Activated CD8-positive, alpha-beta memory T cell treated with anti-CD3 and anti-CD28 coated beads, Interleukin-2, amount 50 U/mL, for 24 hours (primary cell): ENCODE results near the gene ELMO1.
A peak's percentile ranks its signal among the peaks of the same experiment; 100 is the strongest.

Experiments
- DNase-seq: peaks from one replicate; pipeline ENCODE4 v3.0.0-alpha.2; 2020; ENCODE audit errors: extremely low read depth

ELMO1 gene, protein sequence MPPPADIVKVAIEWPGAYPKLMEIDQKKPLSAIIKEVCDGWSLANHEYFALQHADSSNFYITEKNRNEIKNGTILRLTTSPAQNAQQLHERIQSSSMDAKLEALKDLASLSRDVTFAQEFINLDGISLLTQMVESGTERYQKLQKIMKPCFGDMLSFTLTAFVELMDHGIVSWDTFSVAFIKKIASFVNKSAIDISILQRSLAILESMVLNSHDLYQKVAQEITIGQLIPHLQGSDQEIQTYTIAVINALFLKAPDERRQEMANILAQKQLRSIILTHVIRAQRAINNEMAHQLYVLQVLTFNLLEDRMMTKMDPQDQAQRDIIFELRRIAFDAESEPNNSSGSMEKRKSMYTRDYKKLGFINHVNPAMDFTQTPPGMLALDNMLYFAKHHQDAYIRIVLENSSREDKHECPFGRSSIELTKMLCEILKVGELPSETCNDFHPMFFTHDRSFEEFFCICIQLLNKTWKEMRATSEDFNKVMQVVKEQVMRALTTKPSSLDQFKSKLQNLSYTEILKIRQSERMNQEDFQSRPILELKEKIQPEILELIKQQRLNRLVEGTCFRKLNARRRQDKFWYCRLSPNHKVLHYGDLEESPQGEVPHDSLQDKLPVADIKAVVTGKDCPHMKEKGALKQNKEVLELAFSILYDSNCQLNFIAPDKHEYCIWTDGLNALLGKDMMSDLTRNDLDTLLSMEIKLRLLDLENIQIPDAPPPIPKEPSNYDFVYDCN

DNA sequence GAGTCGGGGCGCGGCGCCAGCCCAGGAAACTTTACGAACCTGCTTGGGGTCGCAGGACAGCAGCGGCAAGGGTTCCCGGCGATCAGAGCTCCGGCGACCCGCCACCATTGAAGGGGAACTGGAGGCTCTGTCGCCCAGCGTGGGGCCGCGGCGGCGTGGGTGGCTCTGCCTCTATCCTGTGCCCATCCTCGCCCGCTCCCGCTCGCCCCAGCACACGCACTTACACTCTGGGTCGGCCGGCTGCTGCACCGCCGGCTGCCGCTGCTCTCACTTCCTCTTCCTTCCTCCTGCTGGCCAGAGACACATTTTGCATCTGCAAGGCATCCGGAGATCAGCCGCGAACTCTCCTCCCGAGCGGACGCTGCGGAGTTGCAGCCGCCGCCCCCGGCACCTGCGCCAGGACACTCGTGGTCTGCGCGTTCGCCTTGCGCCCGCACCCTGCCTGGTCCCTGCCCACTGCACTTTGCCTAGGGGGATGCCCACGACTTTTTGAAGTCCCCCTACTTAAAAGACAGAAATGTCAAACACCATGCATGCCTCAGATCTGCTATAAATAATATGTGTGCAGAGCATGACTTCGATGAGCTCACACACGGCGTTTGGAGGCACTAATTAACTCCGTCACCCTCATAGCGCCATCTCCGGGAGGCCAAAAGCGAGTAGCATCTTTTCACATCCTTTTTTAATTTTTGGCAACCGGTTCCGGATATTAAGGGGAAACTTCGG lies at the start of gene ELMO1:
TSS of gene ELMO1 (minus strand) at position 229 of the 726 bp plus-strand sequence. CDS start 106,174 bp downstream, outside the sequence.
- peak; percentile 38 for DNase-seq

DNA sequence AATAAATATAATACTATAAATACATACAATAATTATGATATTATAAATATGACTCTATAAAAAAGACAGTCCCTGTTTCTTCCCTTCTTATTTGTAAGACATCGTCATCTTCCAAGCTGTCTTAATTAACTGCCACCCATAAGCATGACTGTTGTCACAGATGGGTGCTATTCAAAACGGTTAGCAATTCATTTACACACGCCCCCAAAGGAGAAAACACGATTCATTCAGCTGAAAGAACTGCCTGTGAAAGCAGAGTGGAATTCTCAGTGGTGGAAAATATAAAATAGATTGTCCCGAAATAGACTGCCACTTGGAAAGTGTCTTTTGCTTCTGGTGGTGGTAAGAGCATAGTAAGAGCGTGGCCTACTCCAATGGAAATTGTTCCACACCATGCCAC lies 48.9 kb upstream of the ELMO1 start:
- DNase-seq = no peak

DNA sequence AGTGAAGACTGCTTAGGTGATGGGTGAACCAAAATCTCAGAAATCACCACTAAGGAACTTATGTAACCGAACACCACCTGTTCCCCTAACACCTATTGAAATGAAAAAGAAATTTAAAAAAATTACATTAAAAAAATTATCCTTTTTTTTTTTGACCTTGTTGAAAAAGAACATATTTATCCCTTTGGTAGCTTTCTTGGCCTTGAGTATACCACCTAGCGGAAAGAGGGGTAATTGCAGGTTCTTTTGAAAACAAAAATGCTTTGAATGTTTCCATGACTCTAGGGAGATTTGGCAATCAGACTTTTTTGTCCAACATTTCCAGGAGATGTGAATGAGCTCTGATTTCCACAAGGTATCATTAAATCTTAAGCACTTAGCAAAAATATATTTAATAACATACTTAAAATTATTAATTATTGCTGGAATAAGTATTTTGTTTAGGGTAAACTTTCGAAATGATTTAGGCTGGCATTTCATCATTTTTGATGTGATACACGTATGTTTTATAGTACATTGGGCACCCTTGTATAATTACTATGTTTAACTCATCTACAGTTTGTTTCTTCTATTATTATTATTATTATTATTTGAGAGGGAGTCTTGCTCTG lies 47.0 kb upstream of the ELMO1 start:
- no peak for DNase-seq

DNA sequence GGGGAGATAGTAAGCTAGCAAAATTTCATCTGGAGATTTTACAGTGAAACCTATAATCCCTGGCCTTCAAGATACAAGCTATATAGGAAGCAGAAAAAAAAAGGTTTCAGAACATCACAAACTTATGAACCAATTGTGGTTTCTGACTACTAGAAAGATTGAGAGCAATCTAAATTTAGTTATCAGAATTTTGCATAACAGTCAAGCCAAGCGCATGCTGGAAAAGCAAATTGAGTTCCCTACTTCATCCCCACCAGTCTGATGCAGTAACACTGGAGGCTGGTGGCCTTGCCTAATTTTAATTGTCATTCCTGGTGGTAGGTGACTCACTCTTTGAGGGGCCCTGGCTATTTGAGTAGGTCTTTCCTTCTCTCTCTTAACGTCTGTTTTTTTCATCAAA lies 46.3 kb upstream of the ELMO1 start:
- no peak for DNase-seq

DNA sequence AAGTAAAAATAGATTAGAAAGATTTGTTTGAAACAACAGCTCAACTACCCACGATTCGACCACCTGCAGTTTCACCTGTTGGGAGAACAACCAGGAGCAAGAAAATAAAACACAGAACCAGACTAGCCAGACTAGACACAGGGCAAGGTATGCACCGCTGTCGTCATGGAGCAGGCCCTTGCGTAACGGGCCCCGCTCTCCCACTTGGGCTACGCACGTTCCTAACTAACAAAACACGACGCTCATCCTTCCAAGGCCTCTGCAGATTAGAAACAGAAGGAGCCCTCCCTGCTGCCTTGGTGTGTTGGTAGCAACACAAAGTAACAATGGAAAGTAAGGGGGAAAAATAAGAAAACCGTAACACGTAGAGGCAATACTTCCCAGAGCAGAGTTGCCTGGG lies 45.1 kb upstream of the ELMO1 start:
- DNase-seq = no peak

DNA sequence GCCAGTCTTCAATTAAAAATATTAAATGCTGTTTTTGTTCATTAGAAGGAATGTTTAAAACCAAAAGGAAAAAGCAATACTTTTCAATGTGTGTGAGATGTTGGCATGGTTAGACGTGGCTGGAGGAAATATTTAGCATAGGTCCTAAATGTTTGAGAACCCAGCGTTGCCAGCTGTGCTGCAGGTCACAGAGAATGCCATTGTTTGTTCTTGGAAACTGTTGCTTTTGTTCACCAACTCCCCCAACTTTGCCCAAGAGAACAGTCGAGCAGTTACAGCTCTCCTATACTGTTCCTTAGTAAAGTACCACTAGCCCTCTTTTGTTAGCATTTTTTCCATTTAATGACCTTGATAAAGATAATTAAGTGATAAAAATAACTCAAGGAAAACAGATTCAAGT lies 44.5 kb upstream of the ELMO1 start:
- DNase-seq = no peak

DNA sequence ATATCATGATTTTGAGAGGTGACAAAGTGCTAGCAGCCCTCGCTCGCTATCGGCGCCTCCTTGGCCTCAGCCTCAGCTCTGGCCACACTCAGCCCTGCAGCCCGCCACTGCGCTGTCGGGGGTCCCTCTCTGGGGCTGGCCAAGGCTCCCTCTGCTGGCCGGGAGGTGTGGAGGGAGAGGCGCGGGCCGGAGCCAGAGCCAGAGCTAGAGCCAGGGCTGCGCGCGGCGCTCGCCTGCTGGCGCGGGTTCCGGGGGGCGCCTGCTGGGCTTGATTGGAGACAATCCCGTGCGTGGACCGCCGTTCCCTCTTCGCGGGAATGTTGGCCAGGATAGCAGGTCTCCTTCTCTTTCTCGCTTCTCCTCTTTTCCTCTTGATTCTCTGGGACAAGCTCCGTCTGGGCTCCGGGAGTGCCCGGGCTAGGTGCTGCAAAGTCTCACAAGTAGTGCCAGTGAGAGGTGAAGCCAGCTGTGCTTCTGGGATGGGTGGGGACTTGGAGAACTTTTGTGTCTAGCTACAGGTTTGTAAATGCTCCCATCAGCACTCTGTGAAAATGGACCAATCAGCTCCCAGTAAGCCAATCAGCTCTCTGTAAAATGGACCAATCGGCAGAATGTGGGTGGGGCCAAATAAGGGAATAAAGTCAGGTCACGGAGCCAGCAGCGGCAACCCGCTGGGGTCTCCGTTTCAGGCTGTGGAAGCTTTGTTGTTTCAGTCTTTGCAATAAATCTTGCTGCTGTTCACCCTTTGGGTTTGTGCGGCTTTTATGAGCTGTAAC lies 43.4 kb upstream of the ELMO1 start:
- DNase-seq = no peak

DNA sequence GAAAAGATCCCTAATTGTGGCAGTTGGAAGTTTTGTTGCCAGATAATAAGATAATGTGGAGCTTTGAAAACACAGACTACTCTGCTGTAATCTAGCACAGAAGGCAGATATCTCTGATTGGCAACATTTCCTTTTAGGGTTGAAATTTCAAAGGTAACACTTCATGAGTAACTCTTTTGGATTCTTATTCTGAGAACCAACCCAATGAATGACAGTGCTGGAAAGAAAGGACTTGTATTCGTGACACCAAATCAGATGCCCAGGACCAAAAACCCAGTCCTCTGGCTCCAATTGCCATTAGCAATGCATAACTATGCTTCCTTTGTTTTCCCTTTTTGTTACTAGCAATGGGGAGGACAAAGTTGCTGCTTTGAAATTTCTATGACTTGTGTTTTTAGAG lies 41.0 kb upstream of the ELMO1 start:
- no peak for DNase-seq

DNA sequence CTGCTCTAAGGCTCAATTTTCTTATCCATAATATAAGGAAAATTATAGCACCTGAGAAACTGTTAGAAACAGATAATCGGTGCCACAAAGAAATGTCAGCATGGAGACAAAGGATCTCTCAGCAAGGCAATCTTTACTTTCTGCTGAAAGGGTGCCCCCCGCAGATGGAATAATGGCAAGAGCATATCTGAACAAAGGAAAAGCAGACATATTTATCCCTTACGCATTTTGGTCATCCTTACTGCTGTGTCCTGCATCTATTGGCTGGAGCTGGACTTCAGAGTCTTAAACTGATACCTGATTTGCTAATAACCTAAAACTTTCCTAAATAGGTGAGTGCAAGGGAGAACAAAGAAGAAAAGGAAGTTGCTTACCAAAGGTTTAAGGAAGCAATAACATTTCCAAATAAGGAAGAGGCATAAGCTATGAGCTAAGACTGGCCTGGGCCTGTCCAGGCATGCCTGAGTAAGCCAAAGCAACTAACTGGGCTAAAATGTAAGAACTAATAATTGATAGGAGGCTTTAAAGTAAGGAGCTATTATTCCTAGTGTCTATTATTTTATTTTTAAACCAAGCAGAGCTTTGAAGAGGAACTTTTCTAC lies 39.6 kb upstream of the ELMO1 start:
- DNase-seq = no peak

DNA sequence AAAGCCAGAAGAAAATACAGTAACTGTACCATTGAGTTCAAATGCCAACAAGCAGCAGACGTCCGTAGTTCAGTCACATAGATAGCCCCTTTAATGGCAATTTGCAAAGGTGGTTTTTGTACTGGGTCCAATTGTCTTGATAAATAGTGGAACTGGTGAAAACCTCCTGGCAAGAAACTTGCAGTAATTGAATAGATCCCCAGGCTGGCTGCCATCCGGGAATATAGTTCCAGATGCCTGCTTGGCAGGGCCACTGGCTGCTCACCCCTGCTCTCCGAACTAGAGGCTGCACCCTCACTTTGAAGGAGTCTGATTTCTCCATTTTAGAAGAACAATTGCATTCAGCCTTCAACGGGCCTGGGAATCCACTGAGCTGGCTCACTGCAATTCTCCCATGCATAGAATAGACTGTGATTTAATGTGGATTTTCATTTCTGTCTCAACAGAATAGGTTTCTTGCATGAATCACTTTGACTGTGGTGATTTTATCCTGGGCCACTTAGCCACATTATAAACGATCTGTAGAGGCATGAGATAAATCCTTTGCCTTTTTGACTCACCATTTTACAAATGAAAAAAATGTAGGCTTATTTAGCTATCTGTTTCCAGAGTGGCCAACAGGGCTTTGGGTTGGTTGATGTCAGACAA lies 35.9 kb upstream of the ELMO1 start:
- no peak for DNase-seq

DNA sequence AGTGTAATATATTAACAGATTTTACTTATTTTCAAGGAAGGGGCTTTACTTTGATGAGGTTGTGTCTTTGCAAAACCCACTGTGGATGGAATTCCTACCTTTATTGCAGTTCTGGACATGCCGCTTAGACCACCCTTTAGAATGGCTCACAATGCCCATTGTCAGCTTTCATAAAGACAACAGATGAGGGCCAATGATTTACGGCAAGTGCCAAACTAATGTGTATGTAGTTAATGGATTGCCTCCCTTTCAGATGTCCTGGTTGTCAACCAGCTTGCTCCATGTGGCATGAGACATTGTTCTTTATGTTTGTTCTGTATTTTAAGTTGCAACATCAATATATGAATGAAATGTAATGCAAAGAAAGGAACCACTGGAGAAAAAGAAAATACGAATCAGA lies 35.0 kb upstream of the ELMO1 start:
- DNase-seq = no peak

DNA sequence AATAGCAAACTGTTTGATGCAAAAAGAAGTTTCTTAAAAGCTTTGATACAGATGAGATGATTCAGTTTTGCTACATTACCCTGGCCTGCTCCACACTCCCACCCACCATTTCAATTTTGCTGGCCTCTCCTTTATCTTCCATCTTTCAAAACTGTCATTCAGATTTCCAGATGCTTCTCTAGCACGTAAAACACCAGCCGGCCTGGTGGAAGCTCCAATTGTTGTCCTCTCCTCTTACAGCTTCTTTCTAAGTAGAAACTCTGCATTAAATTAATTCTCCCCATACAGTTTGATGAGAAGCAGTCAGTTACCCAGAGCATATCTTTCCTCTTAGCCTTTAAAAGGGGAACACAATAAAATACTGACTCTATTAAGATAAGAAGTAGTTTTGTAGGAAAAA lies 34.3 kb upstream of the ELMO1 start:
- no peak for DNase-seq

DNA sequence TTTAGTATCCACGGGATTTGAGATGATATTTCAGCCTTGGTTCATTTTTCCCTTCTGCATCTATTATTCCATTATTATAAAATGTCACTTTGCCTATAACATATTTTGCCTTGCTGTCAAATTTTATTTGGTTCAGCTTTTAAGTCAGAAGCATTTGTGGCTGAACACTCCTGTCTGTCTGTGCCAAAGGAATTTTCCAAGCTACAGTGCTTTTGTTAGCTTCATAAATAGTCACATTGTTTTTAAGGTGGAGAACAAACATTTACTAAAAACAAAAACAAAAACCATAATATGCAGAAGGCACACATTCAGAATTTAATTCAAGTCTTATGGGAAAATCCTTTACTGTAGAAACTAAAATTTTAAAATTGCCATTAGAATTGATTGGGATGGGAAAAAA lies 33.8 kb upstream of the ELMO1 start:
- no peak for DNase-seq

DNA sequence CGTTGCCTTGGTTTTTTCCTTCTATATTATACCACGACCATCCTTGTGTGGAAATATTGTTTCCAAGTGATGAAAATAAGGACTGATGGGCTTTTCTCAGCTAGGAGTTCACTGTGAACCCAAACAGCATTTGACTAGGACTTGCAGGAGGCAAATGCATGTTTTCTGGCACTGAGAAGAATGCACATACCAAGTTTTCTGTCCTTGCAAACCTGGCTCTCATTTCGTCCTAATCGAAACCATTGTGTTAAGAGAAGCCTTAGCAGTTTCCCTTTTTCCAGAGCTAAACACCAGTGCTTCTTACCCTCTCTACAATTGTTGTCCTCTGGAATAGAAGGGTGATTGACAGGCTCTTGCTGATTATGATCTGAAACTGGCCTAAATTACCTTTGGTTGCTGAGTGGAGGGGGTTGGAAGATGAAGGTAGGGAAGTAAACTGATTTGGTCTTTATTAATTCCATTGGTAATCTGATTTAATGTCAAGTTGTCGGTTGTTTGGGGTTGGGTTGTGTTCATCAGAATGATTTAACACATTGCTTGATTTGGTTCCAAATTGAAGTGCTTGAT lies 33.1 kb upstream of the ELMO1 start:
- no peak for DNase-seq

DNA sequence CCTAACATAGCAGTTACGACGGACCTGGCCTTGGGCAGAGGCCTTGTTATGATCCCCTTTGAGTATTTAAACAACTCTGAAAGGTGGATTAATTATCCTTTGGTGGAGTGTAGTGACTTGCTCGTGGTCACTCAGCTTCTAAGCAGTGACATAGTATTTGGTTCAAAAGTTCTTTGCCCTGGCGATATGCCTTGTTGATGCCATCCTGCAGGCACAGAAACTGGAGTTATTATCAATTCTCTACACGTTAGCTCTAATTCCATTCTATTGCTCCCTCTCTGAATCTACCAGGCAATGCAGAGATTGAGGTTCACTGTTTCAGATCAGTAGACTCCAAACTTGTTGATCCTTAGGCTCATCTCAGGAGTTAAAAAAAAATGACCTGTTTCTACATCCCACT lies 32.5 kb upstream of the ELMO1 start:
- DNase-seq = no peak

DNA sequence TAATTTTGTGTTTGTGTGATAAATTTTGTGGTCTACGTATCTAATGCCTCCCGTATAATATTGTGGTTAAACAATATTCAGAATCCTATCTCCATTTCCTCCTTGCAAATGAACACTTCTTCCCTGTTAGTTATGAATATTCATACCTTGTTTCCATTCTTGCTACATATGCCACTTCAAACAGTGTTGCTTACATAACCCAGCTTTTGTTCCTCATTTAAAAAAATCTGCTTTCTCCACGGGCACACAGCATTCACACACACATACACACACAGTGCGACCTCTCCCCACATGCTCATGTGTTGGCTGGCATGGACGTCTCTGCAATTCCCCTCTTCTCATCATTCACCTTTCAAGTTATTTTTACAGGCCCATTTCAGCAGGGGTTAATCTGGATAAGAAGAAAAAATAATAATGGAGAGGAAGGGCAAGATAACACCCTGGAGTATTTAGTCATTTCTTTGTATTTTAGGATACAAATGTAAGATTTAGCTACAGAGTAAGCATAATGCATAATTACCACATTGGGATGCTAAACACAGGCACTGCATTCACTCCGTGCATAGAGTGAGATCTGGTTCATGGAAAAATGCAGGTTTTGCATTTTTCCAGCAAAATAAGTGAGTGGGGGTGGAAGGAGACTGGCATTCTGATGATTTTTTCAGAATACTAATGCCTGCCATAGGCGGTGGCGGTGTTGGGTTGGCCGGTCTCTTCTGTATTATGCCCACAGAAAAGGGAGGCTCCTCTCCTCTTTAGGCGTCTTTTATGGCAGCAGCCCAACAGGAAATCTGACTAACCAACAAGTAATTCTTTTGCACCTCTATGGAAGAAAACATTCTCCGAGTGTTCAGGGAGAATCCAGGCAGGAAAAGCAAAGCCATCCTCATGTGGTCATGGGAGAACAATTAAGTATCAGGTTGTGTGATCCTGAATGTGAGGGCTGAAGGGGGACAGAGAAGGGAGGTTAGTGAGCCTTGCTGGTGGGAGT lies 31.7 kb upstream of the ELMO1 start:
- DNase-seq = no peak

DNA sequence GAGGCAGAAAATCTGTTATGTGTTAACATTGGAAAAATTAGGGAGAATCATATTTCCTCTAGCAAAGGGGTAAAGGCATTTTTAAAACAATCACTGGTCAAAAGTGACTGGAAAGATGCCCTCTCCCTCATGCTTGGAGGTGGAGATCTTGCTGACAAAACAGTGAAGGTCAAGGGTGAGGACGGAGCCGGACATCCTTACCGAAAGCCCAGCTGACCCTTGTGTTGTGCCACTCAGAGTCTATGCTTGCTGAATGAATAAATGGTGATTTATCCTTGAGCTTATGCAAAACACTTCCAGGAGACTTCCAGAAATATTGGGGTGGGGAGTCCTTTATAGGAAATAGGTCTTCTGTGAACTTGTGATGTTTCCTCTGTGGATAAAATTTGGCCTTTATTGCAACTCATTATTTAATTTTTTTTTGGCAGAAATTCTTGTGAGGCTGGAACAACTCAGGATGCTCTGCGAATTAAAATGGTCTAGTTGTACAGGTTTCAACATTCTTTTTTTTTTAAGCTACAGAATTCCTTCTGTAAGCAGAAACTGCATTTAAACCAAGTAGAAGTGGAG lies 28.3 kb upstream of the ELMO1 start:
- no peak for DNase-seq

DNA sequence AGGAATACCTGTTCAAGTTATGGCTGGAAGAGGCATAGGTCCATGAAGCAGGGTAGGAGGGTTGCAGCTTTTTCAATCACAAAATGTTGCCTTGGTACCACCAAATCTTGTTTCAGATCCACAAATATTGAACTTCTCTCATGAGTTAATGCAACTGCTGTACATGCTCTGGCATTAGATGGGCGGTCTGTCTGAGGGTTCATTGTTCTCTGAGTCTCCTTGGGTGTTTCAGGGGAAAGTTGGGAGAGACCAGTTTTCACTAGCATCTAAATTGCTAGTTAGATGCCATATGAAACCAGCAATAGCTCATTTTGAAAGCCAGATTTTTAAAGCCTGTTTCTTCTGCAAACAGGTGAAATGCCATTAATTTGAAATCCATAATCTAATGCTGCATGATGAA lies 27.8 kb upstream of the ELMO1 start:
- DNase-seq = no peak

DNA sequence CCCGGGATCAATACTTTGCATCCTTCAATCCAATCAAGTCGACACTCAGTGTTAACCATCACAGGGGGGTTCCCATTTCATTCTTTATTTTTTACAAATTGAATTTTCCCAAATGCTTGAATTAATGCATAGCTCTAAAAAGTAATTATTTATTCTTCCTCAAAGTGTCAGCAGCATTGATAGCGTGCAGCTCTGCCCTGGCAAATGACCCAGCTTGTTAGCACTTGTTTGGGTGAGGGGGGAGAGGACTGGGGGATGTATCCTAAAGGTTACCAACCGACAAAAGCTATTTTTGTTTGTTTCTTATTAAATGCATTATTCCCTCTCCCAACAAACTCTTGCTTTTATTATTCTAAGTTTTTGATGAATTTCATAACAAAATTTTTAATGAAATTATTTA lies 27.0 kb upstream of the ELMO1 start:
- DNase-seq = no peak
